Thyroid gland (tissue), 4 donors: Measurements from ENCODE around the gene TSPAN9. TPM values are rescaled to one million over a fixed set of nuclear protein-coding genes. Genes with fewer than 3 reads are reported as not detected.

Experiments used
- DNase-seq, 2 donors: peaks; one replicate each; pipeline ENCODE4 v3.0.0-alpha.2; 2019
- H3K27ac ChIP-seq, 3 donors: fragments of 200-600 bp; sonication (generic); 1 replicate in 2 of 3; 2 replicates in 1 of 3; pipeline ENCODE4 v1.5.1; 2016 to 2019; ENCODE audit warnings: mild to moderate bottlenecking in 1 of 3, moderate library complexity in 1 of 3
- H3K27me3 ChIP-seq: fragments of 200-600 bp; sonication (generic); one replicate; pipeline ENCODE4 v1.5.1; 2019
- H3K36me3 ChIP-seq, 2 donors: fragments of 200-600 bp; sonication (generic); one replicate each; pipeline ENCODE4 v1.5.1; 2016 to 2019
- H3K4me1 ChIP-seq, 2 donors: fragments of 200-600 bp; sonication (generic); one replicate each; pipeline ENCODE4 v1.5.1; 2017 to 2019
- H3K4me3 ChIP-seq, 3 donors: fragments of 200-600 bp; sonication (generic); replicated peaks in 1 of 3; 1 replicate in 2 of 3; 2 replicates in 1 of 3; pipeline ENCODE4 v1.5.1; 2016; ENCODE audit warnings: mild to moderate bottlenecking in 1 of 3
- H3K9me3 ChIP-seq: fragments of 200-600 bp; sonication (generic); one replicate; pipeline ENCODE4 v1.5.1; 2017
- CTCF ChIP-seq, 6 experiments: fragments of 200-600 bp in 3 of 6; fragments of 450-650 bp in 3 of 6; sonication (generic) in 3 of 6; IDR thresholded peaks; one replicate each; pipeline ENCODE4 v1.5.1; 2016 to 2019; ENCODE audit warnings: antibody characterized with exemption in 6 of 6, mild to moderate bottlenecking in 2 of 6, inconsistent platforms in 1 of 6, moderate library complexity in 1 of 6
- POLR2A ChIP-seq, 2 donors: fragments of 450-650 bp; IDR thresholded peaks; one replicate each; pipeline ENCODE4 v1.6.1; 2017; ENCODE audit warnings: antibody characterized with exemption in 2 of 2, mild to moderate bottlenecking in 2 of 2, moderate library complexity in 1 of 2
- WGBS, 2 donors: methylation state at CpG; one replicate each; pipeline ENCODE4 v1.1.5; 2017; 5-methylcytosine and 5-hydroxymethylcytosine counted together
- intact Hi-C: fragments of 100-400 bp; cut with DNase I; formaldehyde crosslinking; loops from one replicate; pipeline ENCODE4 v1.15.1; 2023
- total RNA-seq, 4 donors: library from RNA; depleted of rRNA; stranded (reverse); fragments of >200 nt; gene quantifications; one replicate each; pipeline ENCODE4 v1.2.3, GENCODE V29; 2016

The TSPAN9 gene
- total RNA-seq, 4 donors from 2014 or later, result 26.9 to 47.5 (median 33.2) TPM

DNA sequence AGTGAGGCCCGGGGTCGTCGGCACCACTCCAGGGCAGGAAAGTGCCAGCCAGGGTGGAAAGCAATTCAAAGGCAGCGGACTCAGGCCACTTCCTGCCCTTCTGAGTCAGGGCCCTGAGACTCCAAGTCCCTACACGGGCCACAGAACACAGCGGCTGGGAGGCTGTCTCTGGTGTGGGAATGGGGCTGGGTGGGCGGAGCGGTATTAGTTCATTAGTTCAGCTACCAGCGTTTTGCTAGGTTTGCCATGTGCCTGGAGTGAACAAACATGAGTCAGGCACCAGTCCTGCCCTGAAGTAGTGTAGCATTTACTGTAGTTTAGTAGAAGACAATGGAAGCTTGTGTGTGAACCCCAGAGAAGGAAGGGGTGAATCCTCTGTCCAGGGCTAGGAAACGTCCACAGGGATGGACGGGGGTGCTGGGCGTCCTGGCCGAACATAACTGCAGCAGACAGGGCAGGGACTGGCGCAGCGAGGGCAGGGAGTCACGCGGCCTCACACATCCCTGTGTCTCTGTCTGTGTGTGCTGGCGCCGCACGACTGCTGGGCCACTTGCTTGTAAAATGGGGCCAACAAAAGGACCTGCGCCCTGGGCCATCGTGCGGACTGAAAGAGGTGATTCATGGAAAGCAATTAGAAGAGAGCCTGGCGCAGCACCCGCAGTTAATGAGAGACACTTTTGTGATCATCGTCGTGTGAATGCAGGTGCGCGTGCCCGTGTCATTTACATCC lies 227.4 kb downstream of the TSPAN9 start:
- DNase-seq, result peak; percentile 70 to 75
- H3K4me1 ChIP-seq, result peaks cover 7 to 20% of the 10 kb centered on the region in 2 donors
- H3K36me3 ChIP-seq, result no peaks in the 10 kb centered on the region
- no peaks in the 10 kb centered on the region for H3K9me3 ChIP-seq
- no peaks in the 10 kb centered on the region for H3K27me3 ChIP-seq
- intact Hi-C loops, result loop anchor here (5.0 kb wide), 1 partner anchor 473 kb away; no protein-coding TSS in a partner anchor
- TF ChIP-seq POLR2A (IDR thresholded peaks at IDR 0.05) (no peak), CTCF (IDR thresholded peaks at IDR 0.05) (no peak)
- H3K4me3 ChIP-seq, result no peak overlapping the region
- WGBS, 2 donors, result 70 to 72% methylated on average over 22 to 30 of the region's 30 CpGs
- no peak overlapping the region for H3K27ac ChIP-seq

DNA sequence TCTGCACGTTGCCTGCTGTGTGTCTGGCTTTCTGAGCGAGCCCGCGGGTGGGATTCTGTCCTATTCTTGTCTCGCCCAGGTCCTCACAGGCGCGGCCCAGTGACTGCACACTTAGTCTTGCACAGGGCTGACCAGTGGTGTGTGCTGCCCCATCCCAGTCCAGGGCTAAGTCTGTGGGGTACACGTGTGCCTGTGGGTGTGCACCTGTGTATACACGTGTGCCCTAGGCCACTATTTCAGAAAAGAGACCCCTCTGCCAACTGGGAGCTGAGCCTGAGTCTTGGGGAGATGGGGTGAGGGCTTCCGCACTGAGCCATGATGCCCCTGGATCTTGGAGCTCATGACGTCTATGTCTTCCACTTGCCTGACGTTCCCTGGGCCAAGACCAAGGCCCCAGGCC lies 228.3 kb downstream of the TSPAN9 start:
- H3K4me1 ChIP-seq, result peaks cover under 1 to 14% of the 10 kb centered on the region in 2 donors
- no peak overlapping the region for H3K27ac ChIP-seq
- no peaks in the 10 kb centered on the region for H3K27me3 ChIP-seq
- no peaks in the 10 kb centered on the region for H3K36me3 ChIP-seq
- TF ChIP-seq POLR2A (IDR thresholded peaks at IDR 0.05) (no peak), CTCF (IDR thresholded peaks at IDR 0.05) (no peak)
- intact Hi-C loops, result no loop called here
- H3K9me3 ChIP-seq, result no peaks in the 10 kb centered on the region
- 93 to 97% methylated on average over 12 of the region's 12 CpGs for WGBS, 2 donors
- DNase-seq, result no peak
- H3K4me3 ChIP-seq, result no peak overlapping the region

DNA sequence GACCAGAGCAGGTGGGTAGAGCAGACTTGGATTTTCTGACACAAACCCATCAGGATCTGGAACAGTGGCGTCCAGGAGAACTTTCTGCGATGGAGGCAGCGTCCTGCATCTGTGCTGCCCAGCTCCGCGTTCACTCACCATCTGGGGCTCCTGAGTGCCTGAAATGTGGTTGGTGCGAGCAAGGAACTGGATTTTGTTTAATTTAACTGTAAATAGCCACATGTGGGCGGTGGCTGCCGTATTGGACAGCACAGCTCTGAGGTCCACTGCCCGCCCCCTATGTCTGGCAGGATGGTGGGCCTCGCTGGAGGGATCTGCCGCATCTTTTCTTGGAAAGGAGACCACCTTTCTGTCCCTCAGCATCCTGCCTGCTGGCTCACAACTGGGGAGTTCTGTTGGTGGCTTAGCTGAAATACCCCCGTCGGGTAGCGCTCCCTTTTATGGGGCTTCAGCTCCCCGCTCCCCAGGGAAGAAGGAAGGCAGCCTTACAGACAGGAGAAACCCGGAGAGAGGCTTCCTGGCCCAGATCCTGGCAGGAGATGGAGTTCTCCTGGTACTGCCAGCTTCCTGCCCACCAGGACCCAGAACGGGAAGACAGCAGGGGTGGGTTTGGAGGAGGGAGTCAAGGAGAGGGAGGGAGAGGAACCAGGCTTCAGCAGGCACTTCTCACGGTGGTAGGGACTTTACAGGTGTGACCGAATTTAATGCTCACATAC lies 228.9 kb downstream of the TSPAN9 start:
- 91 to 93% methylated on average over 19 of the region's 19 CpGs for WGBS, 2 donors
- no peak overlapping the region for H3K27ac ChIP-seq
- TF ChIP-seq POLR2A (IDR thresholded peaks at IDR 0.05) (no peak), CTCF (IDR thresholded peaks at IDR 0.05) (no peak)
- DNase-seq, result no peak
- no peaks in the 10 kb centered on the region for H3K36me3 ChIP-seq
- H3K4me3 ChIP-seq, result no peak overlapping the region
- peaks cover 0 to 12% of the 10 kb centered on the region in 2 donors for H3K4me1 ChIP-seq
- no peaks in the 10 kb centered on the region for H3K27me3 ChIP-seq
- H3K9me3 ChIP-seq, result no peaks in the 10 kb centered on the region
- intact Hi-C loops, result no loop called here

GRCh38 chr12:3307389-3307788 lies 230.2 kb downstream of the TSPAN9 start:
- no peaks in the 10 kb centered on the region for H3K27me3 ChIP-seq
- intact Hi-C loops, result no loop called here
- H3K36me3 ChIP-seq, result no peaks in the 10 kb centered on the region
- WGBS, 2 donors, result 52 to 59% methylated on average over 6 to 8 of the region's 8 CpGs
- no peak for DNase-seq
- peaks cover 0 to 12% of the 10 kb centered on the region in 2 donors for H3K4me1 ChIP-seq
- TF ChIP-seq CTCF (IDR thresholded peaks at IDR 0.05), result no peak
- no peak for TF ChIP-seq POLR2A (IDR thresholded peaks at IDR 0.05)
- no peak overlapping the region for H3K4me3 ChIP-seq
- H3K27ac ChIP-seq, result no peak overlapping the region
- no peaks in the 10 kb centered on the region for H3K9me3 ChIP-seq

- WGBS, 2 donors, result 78% methylated on average over 8 of the region's 8 CpGs
- H3K9me3 ChIP-seq, result no peaks in the 10 kb centered on the region
- no peaks in the 10 kb centered on the region for H3K36me3 ChIP-seq
- H3K27ac ChIP-seq, result no peak overlapping the region
- H3K27me3 ChIP-seq, result no peaks in the 10 kb centered on the region
- DNase-seq, result no peak
- H3K4me1 ChIP-seq, result peaks cover 0 to 12% of the 10 kb centered on the region in 2 donors
- intact Hi-C loops, result no loop called here
- TF ChIP-seq POLR2A (IDR thresholded peaks at IDR 0.05) (no peak), CTCF (IDR thresholded peaks at IDR 0.05) (no peak)
- H3K4me3 ChIP-seq, result no peak overlapping the region
Measured at GRCh38 chr12:3308063-3308462, 230.9 kb downstream of the TSPAN9 start.
